ENCODE results near the gene TCF7.

TCF7 gene

DNA sequence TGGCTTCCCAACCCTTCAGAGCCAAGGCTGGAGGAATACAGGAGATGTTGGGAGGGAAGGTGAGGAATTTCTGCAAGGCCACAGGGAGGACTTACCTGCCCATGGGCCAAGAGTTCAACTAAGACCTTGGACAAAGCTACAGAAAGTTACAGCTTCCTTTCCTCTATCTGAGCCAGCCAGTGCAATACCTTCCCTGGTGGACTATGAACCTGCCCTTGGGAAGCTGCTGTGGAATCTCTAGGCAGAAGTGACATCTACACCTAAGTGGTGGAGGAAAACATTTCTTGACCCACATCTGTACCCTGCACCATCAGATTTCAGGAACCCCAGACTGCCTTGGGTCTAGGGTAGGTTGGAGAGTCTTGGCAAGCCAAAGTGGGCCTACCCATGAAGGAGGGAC lies 69.0 kb downstream of the TCF7 start:
- DNase-seq (ENCODE audit: low spot score), result no peak

DNA sequence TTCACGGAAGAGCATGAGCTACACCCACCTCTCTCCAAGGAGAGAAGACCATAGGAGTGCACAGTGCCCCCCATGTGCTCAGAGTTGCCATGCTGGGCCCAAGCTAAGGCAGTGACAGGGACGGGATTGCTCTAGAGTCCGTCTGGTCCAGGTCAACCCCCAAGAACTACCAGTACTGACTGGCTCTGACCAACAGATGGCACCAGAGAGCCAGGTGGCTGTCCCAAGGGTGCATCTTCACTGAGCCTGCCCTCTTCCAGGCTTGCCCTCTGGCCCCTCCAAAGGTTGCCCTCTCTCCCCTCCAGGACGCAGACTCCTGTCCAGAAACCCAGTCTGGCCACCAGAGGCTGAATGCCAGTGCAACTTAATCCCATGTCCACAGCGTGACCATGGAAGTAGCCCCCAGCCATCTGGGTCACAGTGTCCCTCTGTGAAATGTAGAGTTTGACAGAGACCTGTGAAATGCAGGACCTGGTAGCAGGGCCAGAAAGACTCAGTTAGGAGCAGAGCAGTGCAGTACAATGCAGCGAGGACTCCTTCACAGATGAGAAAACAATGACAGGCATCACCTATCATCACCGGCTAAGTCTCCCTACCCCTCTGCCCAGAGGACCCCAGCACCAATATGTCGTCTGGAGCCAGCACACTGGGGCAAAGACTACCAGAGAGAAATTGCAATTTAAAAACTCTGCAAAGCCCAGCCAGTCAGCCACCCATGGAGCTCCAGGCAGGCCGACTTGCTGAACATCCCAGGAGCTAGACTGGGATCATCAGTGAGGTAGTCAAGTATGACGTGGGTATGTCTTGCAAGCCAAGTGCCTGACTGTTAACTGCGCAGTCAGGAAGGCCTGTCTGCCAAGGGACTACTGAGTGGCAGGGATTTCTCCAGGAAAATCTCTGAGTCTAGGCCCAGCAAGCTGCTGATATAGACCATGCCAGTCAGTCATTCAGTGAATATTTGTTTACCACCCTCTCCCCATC lies 70.0 kb downstream of the TCF7 start:
- DNase-seq (ENCODE audit: low spot score), result peak; percentile 67

DNA sequence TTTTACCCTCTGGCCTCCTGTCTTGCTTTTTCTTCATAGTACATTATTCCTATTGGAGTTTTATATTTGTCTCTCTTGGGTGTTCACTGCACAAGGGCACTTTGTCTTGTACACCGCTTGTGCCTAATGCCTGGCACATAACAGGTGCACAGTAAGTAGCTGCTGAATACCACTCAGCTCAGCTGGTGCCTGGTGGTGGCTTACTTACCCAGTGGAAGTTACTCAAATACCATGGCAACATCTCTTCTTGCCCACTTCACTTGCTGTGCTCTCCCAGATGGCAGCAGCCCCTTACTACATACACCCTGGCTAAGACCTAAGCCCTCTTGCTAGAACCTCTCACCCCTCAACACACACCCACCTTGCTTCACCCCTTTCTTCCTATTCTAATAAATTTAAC lies 73.6 kb downstream of the TCF7 start:
- DNase-seq (ENCODE audit: low spot score), result no peak

DNA sequence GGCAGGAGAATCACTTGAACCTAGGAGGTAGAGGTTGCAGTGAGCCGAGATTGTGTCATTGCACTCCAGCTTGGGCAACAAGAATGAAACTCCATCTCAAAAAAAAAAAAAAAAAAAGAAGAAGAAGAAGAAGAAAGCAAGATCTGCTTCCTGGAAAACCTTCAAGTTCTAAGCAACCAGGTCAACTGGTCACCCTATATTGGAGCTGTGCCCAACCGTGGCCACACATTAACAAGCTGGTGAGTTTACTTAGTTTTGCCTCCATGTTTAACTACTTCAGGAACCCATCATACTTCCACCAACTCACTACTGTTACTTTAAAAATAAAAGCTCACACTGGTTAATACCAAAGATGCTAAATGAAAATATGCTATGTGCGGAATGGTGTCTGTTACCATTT lies 74.5 kb downstream of the TCF7 start:
- no peak for DNase-seq (ENCODE audit: low spot score)

DNA sequence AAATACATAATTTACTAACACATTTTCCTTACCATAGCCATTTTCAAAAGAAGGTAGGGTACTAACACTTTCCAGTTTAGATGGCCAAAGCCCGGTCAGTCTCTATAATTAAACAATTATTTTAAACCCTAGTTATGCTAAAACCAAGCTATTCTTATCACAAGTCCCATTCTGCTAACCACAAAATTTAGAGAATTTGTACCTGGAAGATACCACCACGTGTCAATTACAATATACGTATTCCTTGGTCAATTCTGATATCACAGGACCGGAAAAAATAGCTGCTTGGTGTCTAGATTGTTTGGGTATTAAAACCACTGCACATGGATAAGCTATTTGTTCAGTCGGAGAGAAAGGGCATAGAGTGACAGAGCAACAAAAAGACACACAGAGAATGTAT lies 81.2 kb downstream of the TCF7 start:
- no peak for DNase-seq (ENCODE audit: low spot score)

Measured in HuH-7.5 (cell line).